Activated T-helper 2 cell treated with anti-CD3 and anti-CD28 coated beads, Interferon-gamma antibody, Interleukin-2, Interleukin-4, amounts not matched to agents 10 μg/mL and 5 μg/mL and 100 μg/mL, durations not matched to agents 14 hours and 24 hours and 36 hours (primary cell): ENCODE data around the gene MISP. TPM values are rescaled to one million over a fixed set of nuclear protein-coding genes. Genes with fewer than 3 reads are reported as not detected.

Experiments used
- DNase-seq: peaks from one replicate; pipeline ENCODE4 v3.0.0; 2021; ENCODE audit warnings: low spot score
- H3K27ac Mint-ChIP-seq: one replicate; pipeline ENCODE4 v1.8.0; 2021; ENCODE audit warnings: mixed read lengths
- H3K27me3 Mint-ChIP-seq: one replicate; pipeline ENCODE4 v1.8.0; 2021; ENCODE audit warnings: low read depth, mixed read lengths
- H3K36me3 Mint-ChIP-seq: one replicate; pipeline ENCODE4 v1.8.0; 2021; ENCODE audit warnings: low read depth, mixed read lengths
- H3K4me1 Mint-ChIP-seq: one replicate; pipeline ENCODE4 v1.8.0; 2021; ENCODE audit warnings: low read depth, mixed read lengths
- H3K4me3 Mint-ChIP-seq: one replicate; pipeline ENCODE4 v1.8.0; 2021; ENCODE audit warnings: low read depth, mild to moderate bottlenecking, moderate library complexity, mixed read lengths
- H3K9me3 Mint-ChIP-seq: one replicate; pipeline ENCODE4 v1.8.0; 2021; ENCODE audit warnings: mixed read lengths
- intact Hi-C: fragments of 100-400 bp; cut with micrococcal nuclease; formaldehyde crosslinking; loops from one replicate; pipeline ENCODE4 v1.15.1; 2023
- total RNA-seq: library from RNA; stranded (reverse); gene quantifications from 2 replicates; pipeline ENCODE4 v1.2.3, GENCODE V29; 2022

MISP gene
- total RNA-seq, 1 donor from 2014 or later = not detected

DNA sequence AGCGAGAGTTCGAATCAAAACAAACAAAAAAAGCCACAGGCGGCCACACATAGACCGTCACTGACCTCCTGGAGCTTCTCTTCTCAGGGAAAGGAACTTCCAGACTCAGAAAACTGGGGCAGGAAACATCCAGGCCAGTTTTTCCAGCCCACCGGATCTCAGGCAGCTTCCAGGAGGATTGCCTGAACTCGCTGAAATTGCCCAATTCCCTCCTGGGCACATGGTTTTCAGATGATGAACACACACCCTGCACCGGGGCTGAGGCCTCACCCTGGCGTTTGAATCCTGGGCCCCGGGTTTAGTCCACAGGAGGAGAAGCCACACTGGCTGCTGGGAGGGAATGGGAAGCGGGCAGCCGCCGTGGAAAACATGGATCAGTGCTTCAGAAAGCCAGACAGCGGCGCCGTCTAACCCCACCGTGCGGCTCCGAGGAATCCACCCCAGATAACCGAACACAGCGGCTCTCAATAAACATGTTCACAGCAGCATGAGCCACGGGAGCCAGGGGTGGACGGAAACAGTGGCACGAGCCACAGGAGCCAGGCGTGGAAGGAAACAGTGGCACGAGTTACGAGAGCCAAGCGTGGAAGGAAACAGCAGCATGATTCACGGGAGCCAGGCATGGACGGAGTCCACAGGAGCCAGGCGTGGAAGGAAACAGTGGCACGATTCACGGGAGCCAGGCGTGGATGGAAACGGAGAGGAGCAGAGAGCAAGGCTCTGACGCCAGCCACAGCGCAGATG, 28.2 kb downstream of the MISP start:
- no peaks in the 10 kb centered on the region for H3K36me3 Mint-ChIP-seq
- no peak for DNase-seq
- H3K4me3 Mint-ChIP-seq = no peak overlapping the region
- no peaks in the 10 kb centered on the region for H3K9me3 Mint-ChIP-seq
- H3K4me1 Mint-ChIP-seq = no peaks in the 10 kb centered on the region
- no peak overlapping the region for H3K27ac Mint-ChIP-seq
- intact Hi-C loops = loop anchor here (10.0 kb wide), 1 partner anchor 56 kb away; no protein-coding TSS in a partner anchor
- no peaks in the 10 kb centered on the region for H3K27me3 Mint-ChIP-seq

DNA sequence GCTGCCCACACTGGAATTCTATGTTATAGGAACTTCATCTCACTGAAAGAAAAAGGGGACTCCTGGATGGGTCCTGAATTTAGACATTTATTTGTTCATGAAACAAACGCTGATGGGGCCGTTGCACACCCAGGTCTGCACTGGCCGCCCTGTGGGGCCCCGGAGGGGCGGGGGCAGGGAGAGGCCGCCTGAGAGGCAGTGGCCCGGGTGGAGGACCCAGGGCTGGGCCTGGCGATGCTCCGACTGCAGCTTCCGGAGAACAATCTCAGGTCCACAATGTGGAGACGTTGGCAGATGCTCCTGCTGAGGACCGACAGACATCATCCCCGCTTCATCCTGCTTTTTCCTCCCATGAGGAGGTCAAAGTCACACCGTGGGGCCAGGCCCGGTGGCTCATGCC, 30.0 kb downstream of the MISP start:
- intact Hi-C loops = no loop called here
- no peaks in the 10 kb centered on the region for H3K36me3 Mint-ChIP-seq
- DNase-seq = no peak
- no peak overlapping the region for H3K27ac Mint-ChIP-seq
- no peaks in the 10 kb centered on the region for H3K4me1 Mint-ChIP-seq
- no peak overlapping the region for H3K4me3 Mint-ChIP-seq
- H3K27me3 Mint-ChIP-seq = no peaks in the 10 kb centered on the region
- no peaks in the 10 kb centered on the region for H3K9me3 Mint-ChIP-seq

DNA sequence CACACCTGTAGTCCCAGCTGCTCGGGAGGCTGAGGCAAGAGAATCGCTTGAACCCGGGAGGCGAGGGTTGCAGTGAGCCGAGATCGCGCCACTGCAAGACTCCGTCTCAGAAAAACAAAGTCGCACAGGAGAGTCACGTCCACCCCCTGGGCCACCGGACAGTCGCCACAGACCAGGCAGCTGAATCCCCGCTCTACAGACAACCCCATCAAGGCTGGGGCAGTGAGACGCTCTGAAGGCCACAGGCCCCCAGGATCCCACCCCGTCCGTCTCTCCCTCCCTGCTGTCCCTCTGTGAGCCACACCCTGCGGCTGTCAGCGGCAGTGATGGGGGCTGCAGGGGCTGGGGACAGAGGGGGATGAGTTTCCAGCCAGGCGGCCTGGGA, 30.9 kb downstream of the MISP start:
- Mint-ChIP-seq H3K27me3 (no peaks in the 10 kb centered on the region), H3K27ac (no peak overlapping the region), H3K4me3 (no peak overlapping the region), H3K9me3 (no peaks in the 10 kb centered on the region), H3K4me1 (no peaks in the 10 kb centered on the region), H3K36me3 (no peaks in the 10 kb centered on the region)
- DNase-seq = no peak
- intact Hi-C loops = no loop called here

DNA sequence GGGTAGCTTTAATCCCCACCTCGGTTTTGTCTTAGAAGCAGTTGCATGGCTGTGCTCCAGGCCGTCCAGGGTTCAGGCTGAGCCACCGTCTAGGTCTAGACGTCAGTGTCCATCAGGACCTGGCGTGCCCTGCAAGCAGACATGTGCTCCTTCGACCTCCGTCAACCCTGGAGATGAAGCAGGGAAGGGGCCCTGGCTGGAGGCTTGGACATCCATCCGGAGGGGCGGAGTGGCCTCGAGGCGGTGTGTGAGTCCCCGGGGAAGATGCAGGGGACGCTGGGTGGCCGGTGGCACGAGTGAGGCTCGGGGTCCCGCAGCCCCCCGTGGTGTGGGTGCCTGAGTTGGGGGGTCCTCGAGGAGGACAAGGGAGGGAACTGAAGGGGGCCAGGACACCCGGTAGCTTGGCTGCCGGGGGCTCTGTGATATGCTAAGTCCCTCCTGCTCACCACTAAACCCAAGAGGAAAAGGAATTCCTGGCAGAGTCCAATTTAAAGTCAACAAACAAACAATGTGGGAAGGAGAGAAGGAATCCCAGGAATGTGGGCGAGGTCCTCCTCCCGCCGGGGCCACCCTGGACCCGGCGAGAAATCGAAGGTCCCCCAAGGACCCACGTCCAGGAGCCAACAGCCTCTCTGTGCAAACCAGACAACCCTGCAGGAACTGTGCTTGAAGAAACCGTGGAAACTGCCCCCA, 31.4 kb downstream of the MISP start:
- H3K4me3 Mint-ChIP-seq = no peak overlapping the region
- intact Hi-C loops = no loop called here
- DNase-seq = no peak
- H3K27me3 Mint-ChIP-seq = no peaks in the 10 kb centered on the region
- H3K4me1 Mint-ChIP-seq = no peaks in the 10 kb centered on the region
- H3K36me3 Mint-ChIP-seq = no peaks in the 10 kb centered on the region
- no peaks in the 10 kb centered on the region for H3K9me3 Mint-ChIP-seq
- H3K27ac Mint-ChIP-seq = no peak overlapping the region

DNA sequence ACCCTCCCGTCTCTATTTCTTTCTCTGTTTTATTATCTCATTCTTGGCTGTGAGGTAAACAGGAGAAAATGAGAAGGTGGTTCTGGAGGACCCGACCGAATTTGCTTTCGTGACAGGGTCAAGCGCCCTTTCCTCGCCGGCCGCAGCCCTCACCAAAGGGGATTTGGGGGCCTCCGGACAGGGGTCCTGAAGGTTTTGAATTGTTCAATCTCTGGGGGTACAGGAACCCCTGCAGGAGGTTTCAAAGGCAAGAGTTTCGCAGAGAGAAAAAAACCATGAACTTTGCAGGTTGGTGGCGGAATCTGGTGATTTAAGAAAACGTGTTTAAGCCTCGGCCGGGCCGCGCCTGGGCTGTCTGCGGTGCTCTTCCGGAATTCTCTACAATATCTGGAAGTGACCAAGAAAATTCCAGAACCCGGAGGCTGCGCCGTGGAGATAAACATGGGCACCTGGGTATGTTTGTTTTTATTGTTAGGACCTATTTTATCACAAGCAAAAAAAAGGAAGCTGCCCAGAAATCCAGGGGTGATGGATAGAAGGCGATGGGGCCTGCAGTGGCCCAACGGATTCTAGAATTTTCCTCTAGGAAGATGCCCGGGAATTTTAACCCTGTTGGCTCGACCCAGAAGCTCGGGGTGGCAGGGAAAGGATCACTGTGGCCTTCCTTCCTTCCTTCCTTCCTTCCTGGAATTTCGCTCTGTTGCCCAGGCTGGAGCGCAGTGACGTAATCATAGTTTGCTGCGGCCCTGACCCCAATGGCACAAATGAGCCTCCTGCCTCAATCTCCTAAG, 32.2 kb downstream of the MISP start:
- H3K27me3 Mint-ChIP-seq = no peaks in the 10 kb centered on the region
- intact Hi-C loops = no loop called here
- DNase-seq = no peak
- no peaks in the 10 kb centered on the region for H3K4me1 Mint-ChIP-seq
- no peak overlapping the region for H3K27ac Mint-ChIP-seq
- H3K36me3 Mint-ChIP-seq = no peaks in the 10 kb centered on the region
- no peak overlapping the region for H3K4me3 Mint-ChIP-seq
- H3K9me3 Mint-ChIP-seq = no peaks in the 10 kb centered on the region

DNA sequence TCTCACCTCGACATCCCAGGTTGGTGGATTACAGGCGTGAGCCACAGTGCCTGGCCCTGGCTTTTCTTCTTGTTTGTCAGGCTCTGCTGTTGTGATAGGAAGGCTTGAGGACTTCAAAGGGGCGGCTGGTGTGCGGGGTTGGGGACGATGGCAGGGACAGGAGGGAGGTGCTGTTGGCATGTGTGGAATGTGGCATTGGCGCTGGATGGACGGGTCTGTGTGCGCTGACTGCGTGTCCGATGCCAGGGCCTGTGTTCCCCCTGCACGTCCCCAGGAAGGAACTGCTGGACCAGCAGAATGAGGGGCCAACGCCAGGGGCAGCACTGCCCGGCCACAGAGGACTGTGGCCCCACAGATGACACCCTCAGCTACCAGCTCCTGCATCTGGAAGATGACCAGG, 33.6 kb downstream of the MISP start:
- Mint-ChIP-seq H3K36me3 (no peaks in the 10 kb centered on the region), H3K27ac (no peak overlapping the region), H3K4me1 (no peaks in the 10 kb centered on the region), H3K9me3 (no peaks in the 10 kb centered on the region), H3K27me3 (peaks cover 5% of the 10 kb centered on the region), H3K4me3 (no peak overlapping the region)
- intact Hi-C loops = no loop called here
- no peak for DNase-seq

DNA sequence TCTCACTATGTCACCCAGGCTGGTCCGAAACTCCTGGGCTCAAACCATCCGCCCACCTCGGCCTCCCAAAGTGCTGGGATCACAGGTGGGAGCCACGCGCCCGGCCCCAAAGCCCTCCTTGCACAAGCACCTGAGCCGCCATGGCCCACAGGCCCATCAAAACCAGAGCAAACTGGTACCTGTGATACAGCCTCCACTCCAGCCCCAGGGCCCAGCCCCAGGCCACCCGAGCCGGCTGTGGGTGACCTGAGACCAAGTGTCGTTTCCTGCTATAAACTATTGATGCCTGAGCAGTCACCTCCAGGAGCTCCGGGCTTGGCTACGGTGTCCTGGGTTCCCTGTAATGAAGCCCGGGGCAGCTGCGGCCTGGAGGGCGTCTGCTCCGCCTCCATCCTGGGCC, 36.6 kb downstream of the MISP start:
- H3K27me3 Mint-ChIP-seq = peaks cover 10% of the 10 kb centered on the region
- no peak overlapping the region for H3K4me3 Mint-ChIP-seq
- no peaks in the 10 kb centered on the region for H3K36me3 Mint-ChIP-seq
- H3K4me1 Mint-ChIP-seq = no peaks in the 10 kb centered on the region
- H3K9me3 Mint-ChIP-seq = no peaks in the 10 kb centered on the region
- no peak for DNase-seq
- H3K27ac Mint-ChIP-seq = no peak overlapping the region
- intact Hi-C loops = no loop called here

DNA sequence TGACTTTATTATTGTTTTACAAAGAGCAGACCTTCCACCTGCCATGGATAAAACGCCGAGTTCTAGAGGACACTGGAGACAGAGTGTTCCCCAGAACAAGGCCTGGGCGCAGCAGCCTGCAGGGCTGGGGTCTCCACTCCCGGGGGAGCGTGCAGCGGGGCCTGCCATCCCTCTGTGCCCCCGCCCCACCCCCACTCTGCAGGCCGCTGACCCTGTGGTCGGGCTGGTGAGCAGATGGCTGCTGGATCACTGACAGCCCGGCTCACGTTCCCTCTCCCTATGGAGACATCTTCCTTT, 37.7 kb downstream of the MISP start:
- no peak for DNase-seq
- Mint-ChIP-seq H3K4me3 (no peak overlapping the region), H3K9me3 (no peaks in the 10 kb centered on the region), H3K36me3 (no peaks in the 10 kb centered on the region), H3K4me1 (no peaks in the 10 kb centered on the region), H3K27me3 (peaks cover 10% of the 10 kb centered on the region), H3K27ac (no peak overlapping the region)
- intact Hi-C loops = no loop called here

DNA sequence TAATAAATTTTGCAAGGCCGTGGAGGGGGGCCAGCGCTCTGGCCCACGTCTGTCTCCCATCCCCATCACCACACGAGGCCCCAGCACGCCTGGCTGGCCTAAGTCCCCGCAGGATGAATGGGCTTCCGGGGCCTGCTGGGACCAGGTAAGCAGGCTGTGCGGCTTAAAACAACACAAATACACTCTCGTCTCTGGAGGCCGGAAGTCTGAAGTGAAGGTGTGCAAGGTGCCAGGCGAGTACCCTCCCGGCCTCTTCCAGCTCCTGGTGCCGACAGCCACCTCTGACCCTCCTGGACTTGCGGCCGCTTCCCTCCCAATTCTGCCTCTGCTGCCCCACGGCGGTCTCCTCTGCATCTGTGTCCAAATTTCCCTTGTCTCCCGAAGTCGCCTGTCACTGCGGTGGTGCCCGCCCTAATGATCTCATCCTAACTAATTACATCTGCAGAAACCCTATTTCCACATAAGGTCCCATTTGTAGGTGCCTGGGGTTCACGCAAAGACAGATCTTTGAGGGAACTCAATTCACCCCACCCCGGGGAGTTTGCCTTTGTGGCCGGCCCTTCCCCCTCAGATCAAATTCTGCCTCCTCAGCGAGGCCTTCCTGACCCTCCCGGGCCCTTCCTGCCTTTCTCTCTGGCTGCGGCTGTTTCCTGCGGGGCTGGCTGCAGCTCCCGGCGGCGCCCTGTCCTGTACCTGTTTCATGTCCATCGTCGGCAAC, 38.2 kb downstream of the MISP start:
- H3K9me3 Mint-ChIP-seq = no peaks in the 10 kb centered on the region
- H3K27ac Mint-ChIP-seq = no peak overlapping the region
- no peaks in the 10 kb centered on the region for H3K36me3 Mint-ChIP-seq
- peaks cover 10% of the 10 kb centered on the region for H3K27me3 Mint-ChIP-seq
- intact Hi-C loops = no loop called here
- no peak for DNase-seq
- H3K4me1 Mint-ChIP-seq = no peaks in the 10 kb centered on the region
- no peak overlapping the region for H3K4me3 Mint-ChIP-seq

DNA sequence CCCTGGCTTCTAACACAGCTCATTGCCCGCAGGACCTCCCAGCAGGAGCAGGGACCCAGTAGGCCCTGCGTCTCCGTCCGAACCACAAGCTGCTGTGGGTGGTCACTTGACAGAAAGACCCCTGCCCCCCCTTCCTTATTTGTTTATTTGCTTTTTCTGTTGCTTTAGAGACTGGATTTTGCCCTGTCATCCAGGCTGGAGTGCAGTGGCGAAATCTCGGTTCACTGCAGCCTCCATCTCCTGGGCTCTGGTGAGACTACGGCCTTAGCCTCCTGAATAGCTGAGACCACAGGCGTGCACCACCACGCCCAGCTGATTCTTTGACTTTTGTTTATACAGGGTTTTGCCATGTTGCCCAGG, 38.8 kb downstream of the MISP start:
- Mint-ChIP-seq H3K4me3 (no peak overlapping the region), H3K9me3 (no peaks in the 10 kb centered on the region), H3K4me1 (no peaks in the 10 kb centered on the region), H3K27ac (no peak overlapping the region), H3K27me3 (peaks cover 10% of the 10 kb centered on the region), H3K36me3 (no peaks in the 10 kb centered on the region)
- intact Hi-C loops = no loop called here
- DNase-seq = no peak

DNA sequence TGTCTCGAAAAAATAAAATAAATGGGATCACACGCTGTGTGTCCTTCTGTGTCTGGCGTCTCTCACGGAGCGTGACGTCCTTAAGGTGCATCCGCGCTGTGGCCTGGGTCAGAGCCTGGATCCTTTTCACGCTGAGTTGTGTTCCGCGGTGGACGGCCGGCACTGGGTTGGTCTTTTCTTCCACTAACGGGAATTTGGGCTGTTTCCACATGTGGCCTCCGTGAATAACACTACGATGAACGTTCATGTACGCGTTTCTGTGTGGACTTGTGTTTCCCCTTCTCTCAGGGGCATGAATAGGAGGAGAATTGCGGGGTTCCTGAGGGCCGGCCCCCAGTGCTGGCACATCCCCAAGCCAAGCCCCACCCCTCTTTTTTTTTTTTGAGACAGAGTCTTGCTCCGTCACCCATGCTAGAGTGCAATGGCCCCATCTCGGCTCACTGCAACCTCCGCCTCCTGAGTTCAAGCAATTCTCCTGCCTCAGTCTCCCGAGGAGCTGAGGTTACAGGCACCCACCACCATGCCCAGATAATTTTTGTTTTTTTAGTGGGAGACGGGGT, 40.2 kb downstream of the MISP start:
- H3K36me3 Mint-ChIP-seq = no peaks in the 10 kb centered on the region
- H3K4me3 Mint-ChIP-seq = no peak overlapping the region

DNA sequence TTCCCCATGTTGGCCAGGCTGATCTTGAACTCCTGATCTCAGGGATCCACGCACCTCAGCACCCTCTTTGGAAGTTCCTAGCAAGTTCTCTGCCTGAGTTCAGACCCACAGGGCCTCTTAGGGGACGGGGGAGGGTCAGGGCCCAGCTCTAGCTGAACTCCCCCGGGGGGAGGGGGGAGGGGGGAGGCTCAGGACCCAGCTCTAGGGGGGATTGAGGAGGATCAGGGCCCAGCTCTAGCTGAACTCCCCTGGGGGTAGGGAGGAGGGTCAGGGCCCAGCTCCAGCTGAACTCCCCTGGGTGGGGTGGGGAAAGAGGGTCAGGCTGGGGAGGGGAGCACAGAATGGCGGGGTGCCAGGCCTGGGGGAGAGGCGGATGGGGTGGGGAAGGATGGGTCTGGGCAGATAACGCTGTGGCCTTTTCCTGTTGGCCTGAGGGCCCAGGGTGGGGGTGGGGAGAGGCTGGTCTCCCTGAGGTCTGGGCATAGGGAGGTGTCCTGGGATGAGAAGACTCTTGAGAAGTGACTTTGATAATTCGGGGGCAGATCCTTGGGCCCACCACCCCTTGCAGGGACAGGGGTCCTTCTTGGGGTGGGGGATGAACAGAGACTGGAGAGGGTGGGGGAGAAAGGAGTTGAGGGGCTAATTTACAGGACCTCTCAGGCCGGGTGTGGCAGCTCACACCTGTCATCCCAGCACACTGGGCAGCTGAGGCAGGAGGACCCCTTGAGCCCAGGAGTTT, 40.8 kb downstream of the MISP start:
- Mint-ChIP-seq H3K9me3 (no peaks in the 10 kb centered on the region), H3K27me3 (peaks cover 10% of the 10 kb centered on the region), H3K27ac (no peak overlapping the region), H3K4me3 (no peak overlapping the region), H3K4me1 (peaks cover 2% of the 10 kb centered on the region), H3K36me3 (no peaks in the 10 kb centered on the region)
- DNase-seq = no peak
- intact Hi-C loops = no loop called here

More for the DNA sequence above, 40.2 kb downstream of the MISP start:
- no peak for DNase-seq
- Mint-ChIP-seq H3K9me3 (no peaks in the 10 kb centered on the region), H3K4me1 (no peaks in the 10 kb centered on the region), H3K27me3 (peaks cover 10% of the 10 kb centered on the region), H3K27ac (no peak overlapping the region)
- intact Hi-C loops = no loop called here
